Dermis blood vessel endothelial cell (primary cell): ENCODE results near the gene MAPK8IP2. TPM values are rescaled to one million over a fixed set of nuclear protein-coding genes. Genes with fewer than 3 reads are reported as not detected.

Experiments used
- DNase-seq: peaks from one replicate; pipeline ENCODE4 v3.0.0; 2010
- total RNA-seq: library from RNA; depleted of rRNA; stranded (reverse); fragments of >200 nt; gene quantifications from 2 replicates; pipeline ENCODE4 v1.2.3, GENCODE V29; 2014

Gene MAPK8IP2
- 0.34 and 0.51 TPM in 2 replicates for total RNA-seq

DNA sequence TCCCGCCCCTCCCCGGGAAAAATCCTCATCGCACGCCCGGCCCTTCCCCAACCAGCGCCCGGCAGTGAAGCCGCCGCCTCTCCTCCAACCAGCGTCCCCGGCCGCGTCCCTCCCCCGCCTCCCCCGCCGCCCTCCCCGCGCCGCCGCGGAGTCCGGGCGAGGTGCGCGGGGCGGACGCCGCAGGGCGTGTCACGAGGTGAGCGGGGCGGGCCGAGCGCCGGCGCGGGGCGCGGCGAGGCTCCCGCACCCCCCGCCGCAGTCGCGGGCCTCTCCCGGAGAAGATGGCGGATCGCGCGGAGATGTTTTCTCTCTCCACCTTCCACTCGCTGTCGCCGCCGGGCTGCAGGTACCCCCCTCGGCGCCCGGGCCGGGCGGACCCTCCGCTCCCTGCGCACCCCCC lies at the start of gene MAPK8IP2:
Gene MAPK8IP2 (plus strand): TSS at position 256 of the 400 bp plus-strand sequence. CDS start 26 bp downstream, at position 282.
- DNase-seq, result no peak

DNA sequence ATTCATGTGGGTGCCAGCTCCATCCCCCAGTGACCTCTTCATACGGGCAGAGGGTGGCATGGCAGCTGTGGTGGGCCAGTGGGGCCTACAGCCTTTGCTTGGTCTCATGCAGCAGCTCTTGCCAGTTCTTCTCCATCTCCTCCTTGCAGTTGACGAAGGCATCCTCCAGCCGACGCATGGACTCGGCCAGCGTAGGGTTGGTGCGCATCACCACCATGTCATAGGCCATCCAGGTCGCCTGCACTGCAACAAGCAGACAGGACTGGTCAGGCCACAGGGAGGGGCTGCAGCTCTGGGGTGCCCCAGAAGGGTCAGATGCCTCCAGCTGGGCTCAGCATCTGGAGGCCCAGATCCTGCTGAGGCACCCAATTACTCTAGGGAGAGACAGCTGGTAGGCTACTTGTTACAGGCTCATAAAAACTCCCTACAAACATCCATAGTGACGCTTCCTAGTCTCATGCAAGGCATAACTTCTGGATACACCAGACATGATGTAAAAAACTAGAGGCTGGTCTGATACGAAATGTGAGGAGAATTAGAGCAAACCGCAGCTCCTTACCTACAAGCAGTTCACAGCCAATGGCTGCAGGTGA lies 49.3 kb upstream of the MAPK8IP2 start:
- DNase-seq, result no peak

DNA sequence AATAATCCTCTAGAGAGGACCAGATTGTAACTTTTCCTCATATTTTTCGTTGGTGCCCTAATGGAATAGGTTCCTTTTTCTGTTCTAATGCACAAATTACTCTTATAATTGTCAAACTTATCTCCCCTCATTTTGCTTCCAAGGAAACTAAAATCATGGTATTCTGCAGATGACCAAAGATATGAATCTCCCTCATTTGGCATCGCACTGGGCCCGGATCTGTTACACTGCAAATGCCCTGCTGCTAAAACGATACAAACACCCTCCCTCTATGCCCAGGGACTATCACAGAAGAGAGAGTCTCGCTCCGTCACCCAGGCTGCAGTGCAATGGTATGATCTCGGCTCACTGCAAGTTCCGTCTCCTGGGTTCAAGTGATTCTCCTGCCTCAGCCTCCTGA lies 47.3 kb upstream of the MAPK8IP2 start:
- no peak for DNase-seq

DNA sequence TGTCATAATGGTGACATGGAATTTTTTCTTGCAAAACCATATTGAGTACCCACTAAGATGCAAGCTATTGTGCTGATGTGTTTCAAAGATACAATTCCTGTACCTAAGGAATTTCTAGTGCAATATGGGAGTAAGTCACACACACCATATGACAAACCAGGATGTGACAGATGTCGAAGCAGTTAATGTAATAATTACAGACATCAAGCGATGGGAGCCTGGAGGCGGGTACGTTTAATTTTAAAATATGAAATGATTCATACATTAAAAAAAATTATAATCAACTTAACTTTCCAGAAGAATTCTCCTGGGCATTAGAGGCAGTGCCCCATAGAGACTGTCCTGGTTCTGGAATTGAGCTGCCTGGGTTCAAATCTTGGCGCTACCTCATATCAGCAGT lies 43.9 kb upstream of the MAPK8IP2 start:
- no peak for DNase-seq

DNA sequence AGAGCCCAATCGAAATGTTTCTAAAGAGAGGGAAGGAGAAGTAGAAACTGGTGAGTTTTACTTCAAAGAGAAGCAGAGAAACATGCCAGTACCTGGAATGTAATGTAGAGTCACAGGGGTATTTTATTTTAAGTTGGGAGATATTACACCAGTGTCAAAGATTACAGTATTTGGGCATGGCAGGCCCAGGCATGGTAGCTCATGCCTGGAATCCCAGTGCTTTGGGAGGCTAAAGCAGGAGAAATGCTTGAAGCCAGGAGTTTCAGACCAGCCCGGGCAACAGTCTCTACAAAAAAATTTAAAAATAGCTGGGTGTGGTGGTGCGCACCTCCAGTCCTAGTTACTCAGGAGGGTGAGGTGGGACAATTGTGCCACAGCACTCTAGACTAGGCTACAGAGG lies 40.6 kb upstream of the MAPK8IP2 start:
- DNase-seq, result no peak

DNA sequence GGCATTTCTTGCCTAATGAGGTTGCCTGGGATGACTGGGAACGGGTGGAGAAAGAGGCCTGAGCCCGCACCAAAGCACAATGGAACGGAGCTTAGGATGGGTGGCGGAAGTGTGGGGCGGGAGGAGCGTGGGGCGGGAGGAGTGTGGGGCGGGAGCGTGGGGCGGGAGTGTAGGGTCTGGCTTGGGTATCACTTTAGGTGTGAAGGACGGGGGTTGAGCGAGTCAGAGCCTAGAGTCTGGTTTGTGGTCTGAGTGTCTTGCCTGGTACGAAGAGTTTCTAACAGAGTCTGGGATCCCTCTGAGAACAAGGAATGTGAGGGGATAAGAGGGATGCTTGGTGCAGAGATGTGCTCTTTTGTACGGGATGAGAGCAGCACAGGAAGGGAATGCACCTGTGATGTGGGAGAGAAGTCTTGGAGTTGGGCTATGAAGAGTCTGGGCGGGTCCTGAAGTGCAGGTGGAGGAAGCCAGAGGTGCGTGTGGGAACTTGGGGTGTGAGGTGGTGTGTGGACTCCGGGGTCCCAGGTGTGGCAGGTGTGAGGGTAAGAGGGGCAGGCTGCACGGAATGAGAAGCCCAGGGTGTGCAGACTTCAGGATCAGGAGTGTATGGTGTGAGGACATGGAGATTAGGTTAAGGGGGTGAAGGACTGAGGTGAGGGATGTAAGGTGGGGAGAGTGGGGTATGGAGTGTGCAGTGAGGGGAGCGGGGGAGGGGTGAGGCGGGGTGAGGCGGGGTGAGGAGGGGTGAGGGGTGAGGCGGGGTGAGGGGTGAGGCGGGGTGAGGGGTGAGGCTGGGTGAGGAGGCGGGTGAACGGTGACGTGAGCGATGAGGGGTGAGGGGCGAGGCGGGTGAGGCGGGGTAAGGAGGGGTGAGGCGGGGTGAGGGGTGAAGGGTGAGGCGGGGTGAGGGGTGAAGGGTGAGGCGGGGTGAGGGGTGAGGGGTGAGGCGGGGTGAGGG lies 38.9 kb upstream of the MAPK8IP2 start:
- no peak for DNase-seq

DNA sequence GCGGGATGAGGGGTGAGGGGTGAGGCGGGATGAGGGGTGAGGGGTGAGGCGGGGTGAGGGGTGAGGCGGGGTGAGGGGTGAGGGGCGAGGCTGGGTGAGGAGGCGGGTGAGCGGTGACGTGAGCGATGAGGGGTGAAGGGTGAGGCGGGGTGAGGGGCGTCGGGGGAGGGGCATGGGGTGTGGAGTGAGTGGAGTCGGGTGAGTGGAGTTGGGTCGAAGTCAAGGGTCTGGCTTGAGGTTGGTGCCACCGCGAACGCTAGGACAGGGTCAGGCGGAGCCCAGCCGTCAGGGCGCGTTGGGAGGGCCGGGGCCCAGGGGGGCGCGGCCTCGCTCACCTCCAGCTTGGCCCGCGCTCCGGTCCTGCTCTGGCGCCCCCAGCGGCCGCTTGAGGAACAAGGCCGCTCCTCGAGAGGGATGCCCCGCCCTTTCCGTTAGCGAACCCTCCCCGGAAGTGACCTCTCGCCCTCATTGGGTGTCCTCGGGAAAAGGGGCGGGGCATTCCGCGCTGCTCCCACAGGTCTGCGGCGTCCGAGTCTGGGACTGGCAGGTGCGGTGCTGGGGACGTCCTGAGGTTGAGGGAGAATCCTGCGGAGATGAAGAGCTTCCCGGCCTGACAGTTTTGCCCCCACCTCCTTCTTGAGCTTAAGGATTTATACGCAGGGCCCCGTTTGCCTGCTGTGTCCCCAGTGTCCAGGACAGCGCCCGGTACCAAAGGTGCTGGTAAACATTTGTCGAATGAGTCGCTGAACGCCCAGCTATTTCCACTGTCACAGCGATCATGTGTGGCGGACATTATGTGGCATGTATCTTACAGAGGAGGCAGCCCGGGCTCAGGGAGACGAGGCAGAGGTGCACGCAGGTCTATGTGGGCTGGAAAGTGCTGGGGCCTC lies 37.8 kb upstream of the MAPK8IP2 start, which contains the start of gene SYCE3:
Gene SYCE3 (minus strand): TSS at position 397 of the 890 bp plus-strand sequence. CDS start 6,514 bp downstream, outside the sequence.
- DNase-seq, result peak; percentile 86

DNA sequence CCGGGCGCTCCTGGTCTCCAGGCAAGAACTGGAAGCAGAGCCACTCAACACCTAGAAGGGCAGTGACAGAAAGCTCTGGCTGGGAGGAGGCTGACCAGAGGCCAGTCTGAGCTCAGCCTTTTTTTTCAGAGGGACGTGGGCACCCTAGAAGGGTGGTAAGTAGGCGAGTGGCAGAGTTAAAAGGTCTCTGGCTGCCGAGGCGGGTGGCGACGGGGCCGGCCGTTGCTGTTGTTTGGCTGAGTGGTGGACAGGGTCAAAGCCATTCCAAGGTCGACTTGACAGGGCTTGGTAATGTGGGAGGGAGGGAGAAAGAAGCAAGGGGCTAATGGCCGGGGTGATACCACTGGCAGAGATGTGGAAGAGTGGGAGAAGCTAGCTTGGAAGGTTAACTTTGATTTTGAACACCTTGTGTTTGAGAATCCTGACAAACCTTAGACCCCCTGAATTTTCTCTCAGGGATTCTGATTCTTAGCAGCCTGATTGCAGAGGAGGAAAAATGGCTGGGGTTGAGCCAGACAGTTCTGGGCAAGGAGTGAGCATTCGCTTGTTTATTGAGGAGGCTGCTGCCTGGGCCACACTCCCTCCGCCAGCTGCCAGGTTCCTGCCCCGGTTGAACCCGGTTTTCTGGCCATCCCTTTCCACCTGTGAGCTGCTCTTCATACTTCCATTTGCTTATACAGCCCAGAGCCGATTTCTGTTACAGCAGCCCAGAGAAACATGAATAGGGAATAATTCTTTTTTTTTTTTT lies 37.0 kb upstream of the MAPK8IP2 start:
- DNase-seq, result no peak

DNA sequence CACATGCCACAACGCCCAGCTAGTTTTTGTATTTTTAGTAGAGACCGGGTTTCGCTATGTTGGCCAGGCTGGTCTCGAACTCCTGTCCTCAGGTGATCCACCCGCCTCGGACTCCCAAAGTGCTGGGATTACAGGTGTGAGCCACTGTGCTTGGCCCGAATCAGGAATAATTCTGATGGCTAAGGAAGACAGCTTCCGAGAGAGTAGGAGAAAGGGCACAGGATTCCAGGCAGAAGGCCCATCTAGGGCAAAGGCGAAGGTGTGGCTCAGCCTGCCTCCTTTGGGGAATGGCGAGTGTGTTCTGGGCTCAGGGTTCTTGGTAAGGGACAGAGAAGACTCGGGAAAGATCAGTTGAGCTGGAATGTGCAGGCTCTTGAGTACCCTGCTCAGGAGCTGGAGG lies 36.3 kb upstream of the MAPK8IP2 start:
- no peak for DNase-seq

DNA sequence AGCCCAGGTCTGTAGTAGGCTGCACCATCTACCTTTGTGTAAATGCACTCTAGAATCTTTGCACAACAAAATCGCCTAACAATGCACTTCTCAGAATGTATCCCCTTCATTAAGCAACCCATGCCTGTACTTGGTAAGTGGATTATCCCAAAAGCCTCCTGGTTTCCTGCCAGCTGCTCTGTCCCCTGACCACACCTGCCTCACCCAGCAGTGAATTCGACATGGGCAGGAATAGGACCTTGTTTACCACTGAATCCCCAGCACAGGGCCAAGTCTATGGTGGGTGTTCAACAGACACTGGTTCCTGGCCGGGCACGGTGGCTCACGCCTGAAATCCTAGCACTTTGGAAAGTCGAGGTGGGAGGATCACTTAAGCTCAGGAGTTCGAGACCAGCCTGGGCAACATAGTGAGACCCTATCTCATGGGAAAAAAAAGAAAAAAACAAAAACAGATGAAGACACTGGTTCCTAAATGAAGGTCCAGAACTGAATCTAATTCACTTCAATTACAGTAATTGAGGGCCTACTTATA lies 32.8 kb upstream of the MAPK8IP2 start:
- no peak for DNase-seq

DNA sequence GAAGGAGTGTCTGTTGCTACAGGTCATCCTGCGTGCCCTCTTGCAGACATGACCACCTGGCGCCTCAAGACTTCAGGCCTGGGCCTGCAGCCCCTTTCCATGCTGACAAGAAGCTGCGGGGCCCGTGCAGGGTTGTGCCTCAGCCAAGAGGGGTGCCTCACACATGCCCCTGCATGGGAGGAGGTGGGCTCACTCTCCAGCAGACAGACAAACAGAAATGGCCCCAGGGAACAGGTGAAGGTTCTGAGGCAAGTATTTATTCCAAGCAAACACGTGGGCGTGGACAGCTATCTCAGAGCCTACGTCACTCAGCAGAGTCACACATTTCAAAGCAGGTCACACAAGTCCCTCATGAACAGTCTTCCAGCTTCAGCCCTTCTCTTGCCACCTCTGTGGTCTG lies 32.0 kb upstream of the MAPK8IP2 start:
- no peak for DNase-seq

DNA sequence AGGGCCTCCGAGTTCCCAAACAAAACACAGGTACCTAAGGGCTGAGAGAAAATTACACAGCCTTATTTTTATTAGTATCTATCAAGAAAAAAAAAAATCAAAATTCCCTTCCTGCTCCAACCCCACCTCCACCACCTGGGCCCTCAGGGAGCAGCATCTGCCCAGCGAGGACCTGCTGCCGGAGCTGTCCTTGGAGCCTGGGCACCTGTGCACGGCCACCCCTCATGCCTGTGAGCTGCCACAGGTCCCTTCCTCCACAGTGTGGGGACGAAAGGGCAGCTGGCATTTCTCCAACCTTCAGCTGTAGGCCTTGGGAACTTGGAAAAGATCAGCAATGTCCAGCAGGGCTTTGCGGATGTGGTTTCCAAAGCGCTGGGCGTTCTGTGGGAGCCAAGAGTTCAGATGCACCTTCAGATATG lies 31.5 kb upstream of the MAPK8IP2 start:
- no peak for DNase-seq

DNA sequence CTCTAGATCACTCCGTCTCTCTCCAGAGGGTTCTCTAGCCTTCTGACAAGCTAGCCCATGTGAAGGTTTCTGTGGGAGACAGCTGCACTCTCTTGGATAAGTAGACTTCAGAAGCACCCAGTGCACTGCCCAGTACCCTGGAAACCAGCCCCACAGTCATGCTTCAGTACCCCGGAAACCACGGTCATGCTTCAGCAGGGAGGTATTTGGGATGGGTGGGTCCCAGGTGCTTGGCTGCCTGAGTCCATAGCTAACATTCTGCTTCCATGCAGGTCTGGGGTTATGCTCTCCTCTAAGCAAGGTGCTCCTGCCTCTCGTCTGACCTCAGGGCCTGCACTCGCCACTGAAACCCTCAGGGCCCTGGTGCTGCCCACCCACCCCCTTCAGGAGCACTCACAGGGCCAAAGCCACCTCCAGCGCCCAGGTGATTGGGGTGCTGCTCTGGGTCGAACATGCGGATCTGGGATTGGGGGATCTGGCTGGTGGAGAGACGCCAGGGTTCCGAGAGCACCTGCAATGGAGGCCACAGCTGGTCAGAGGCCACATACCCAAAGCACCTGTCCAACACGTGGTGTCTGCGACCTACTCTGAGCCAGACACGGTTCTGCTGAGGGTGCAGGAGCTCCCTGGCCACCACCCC lies 30.6 kb upstream of the MAPK8IP2 start:
- DNase-seq, result no peak

DNA sequence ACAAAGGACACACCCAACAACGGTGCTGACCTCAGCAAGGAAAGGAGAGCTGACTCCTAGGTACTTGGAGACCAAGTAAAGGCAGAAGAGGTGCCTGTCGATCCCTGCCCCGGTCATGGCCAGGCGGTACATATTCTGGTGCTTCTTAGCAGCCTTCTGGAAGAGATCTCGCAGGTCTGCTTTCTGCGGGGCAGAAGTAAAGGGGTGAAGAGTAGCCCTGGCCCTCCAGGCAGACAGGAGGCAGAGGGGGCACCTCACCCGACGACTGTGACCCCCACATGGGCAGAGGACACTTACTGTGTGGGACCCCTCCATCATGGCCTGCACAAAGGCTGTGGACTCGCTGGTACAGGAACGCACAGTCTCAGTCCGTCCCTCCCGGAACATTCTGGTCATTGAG lies 29.7 kb upstream of the MAPK8IP2 start:
- DNase-seq, result no peak

DNA sequence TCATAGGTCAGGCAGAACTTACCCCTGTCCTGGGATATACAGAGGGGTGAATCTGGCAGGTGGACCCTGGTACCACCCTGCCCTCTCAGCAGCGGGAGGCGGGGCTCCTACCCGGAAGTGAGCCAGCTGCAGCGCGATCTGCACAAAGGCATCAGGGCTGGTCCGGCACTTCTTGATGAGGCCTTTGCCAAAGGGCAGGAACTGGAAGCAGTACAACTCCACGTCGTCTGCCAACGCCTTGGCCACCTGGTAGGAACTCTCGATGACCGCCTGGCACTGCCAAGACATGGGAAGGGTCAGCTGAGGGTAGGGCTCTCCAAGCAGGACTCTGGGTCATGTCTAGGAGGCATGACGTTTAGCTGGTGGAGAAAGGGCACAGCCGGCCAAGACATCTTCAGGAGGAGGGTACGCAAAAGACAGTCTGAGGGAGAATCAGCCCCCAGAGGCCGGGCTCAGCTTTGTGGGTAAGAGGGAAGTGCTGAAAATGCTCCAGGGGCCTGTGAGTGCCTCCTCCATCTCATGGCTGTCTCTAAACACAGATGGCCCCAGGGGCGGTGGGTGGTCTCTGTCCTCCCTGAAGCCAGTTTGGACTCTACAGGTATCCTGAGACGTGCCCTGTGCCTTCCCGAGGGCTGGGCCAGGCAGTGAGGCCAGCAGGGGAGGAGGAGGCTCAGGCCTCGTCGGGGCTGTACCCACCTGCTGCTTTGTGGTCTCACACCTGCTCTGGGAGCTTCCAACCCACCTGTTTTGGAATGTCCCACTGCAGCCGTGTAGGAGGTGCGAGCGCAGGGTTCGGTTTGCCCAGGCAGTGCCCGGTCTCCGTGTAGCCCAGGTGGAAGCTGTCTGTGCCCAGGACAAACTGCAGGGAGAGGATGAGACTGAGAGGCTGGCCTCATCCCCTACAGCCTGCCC lies 29.1 kb upstream of the MAPK8IP2 start:
- DNase-seq, result no peak

DNA sequence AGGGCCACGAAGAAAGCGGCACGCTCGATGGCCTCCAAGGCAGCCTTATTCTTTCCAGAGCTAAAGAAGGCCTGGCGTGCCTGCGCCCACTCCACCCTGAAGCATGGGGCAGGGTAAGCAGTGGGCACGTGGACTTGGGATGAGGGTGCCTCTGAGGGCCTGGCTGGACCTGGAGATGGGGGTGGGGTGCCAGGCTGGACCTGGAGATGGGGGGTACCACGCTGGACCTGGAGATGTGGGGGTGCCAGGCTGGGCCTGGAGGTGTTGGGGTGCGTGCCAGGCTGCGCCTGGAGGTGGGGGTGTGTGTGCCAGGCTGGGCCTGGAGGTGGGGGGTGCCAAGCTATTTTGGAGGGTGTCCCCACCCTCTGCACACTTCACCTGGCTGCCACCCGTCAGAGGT lies 27.6 kb upstream of the MAPK8IP2 start:
- no peak for DNase-seq

DNA sequence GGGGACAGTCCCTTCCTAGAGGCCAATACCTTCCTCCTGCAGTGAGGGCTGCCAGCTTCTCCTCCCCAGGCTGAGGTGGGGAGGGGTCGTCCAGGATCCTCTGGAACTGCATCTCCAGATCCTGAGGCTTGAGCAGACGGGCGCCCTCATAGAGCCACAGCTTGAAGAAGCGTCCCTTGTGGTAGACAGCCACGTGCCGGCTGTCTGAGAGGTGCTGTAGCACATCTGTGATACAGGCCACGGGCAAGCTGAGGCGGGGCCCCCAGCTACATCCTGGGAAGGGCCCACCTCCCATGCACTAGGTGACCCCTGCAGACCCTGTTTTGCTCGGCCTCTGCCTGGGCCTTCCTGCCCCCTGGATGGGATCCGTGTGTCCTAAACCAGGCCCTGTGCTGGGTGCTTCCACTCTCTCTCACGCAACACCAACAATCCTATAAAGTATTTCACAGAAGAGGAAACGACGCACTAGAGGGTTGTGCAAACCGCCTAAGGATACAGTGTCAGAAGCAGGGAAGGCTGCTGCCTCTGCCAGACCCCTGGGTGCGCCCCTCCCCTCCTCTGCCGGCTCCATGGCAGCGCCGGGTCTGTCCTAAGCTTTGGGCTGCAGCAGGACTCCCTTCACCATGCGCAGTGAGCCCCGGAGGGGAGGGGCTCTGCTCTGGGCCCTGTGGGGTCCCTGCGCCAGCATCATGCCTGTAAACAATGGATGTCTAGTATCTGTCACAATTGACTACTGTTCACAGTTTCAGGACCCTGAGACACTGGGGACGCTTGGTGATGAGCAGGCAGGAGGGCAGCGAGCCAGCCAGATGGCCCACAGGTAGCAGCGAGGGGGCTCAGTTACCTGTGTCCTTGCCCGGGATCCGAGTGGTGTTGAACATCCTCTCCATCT lies 26.9 kb upstream of the MAPK8IP2 start:
- DNase-seq, result no peak

DNA sequence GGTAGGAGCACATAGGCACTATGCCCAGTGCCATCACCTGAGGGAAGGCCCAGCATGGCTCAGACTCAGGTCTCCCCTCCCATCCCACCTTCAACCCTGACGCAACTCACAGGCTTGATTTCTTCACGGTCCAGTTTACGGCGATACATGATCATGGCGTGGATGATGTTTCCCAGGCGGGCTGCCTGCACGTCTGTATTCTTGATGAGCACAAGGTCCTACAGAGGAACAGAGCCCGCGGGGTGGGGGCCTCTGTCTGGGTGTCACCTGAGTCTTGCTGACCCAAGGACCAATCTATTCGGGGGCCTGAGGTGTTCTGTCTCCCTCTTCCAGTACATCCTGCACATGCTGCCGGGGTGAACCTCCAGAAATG lies 26.2 kb upstream of the MAPK8IP2 start:
- no peak for DNase-seq

DNA sequence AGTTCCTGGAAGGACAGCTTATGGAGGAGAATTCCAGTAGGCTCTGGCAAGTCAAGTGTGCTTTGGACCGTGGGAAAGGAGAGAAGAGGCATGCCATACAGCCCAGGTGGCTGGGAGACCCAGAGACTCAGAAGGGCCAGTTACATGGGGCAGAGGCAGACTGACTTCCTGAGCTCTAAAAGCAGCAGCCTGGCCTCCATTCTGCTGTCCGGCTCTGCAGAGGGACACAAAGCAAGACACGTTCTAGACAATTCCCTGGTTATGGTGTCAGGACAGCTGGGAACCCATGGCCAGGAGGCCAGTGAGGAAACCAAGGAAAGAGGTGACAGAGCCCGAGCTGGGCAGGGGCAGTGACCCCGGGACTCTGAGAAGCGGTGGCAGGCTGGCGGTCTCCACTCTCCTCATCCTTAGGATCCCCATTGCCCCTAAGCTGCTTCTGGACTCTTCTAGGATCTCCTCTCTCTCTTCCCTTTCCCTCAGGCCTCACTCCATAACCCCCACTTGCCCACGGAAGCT lies 25.1 kb upstream of the MAPK8IP2 start:
- DNase-seq, result no peak
